ENCODE measurements around the gene CD276.
"Not testable (repeated sequence)": the region's sequence is repeated elsewhere in the genome, so short reads cannot be mapped to it uniquely, and the experiment has no call there.

CD276 gene

GRCh38 chr15:73684581-73685455, 635 bp downstream of the CD276 start:
- no peak for DNase-seq (ENCODE audit: low spot score)

GRCh38 chr15:73685981-73686380, 1.8 kb downstream of the CD276 start:
- no peak for DNase-seq (ENCODE audit: low spot score)

- no peak for DNase-seq (ENCODE audit: low spot score)
Measured at GRCh38 chr15:73686781-73687256, 2.6 kb downstream of the CD276 start.

- no peak for DNase-seq (ENCODE audit: low spot score)
Measured at GRCh38 chr15:73687351-73687750, 3.2 kb downstream of the CD276 start.

GRCh38 chr15:73688455-73688854, 4.3 kb downstream of the CD276 start:
- DNase-seq (ENCODE audit: low spot score), result no peak

GRCh38 chr15:73691396-73691795, 7.2 kb downstream of the CD276 start:
- no peak for DNase-seq (ENCODE audit: low spot score)

- no peak for DNase-seq (ENCODE audit: low spot score)
Measured at GRCh38 chr15:73694419-73694818, 10.2 kb downstream of the CD276 start.

- no peak for DNase-seq (ENCODE audit: low spot score)
Measured at GRCh38 chr15:73695773-73696640, 11.8 kb downstream of the CD276 start.

- no peak for DNase-seq (ENCODE audit: low spot score)
Measured at GRCh38 chr15:73696641-73697001, 12.4 kb downstream of the CD276 start.

GRCh38 chr15:73697033-73697467, 12.9 kb downstream of the CD276 start:
- DNase-seq (ENCODE audit: low spot score), result peak; percentile 77

GRCh38 chr15:73699249-73700040, 15.3 kb downstream of the CD276 start:
- no peak for DNase-seq (ENCODE audit: low spot score)

GRCh38 chr15:73700041-73700842, 16.1 kb downstream of the CD276 start:
- DNase-seq (ENCODE audit: low spot score), result peak; percentile 76

GRCh38 chr15:73702311-73703239, 18.4 kb downstream of the CD276 start:
- DNase-seq (ENCODE audit: low spot score), result not testable (repeated sequence)

GRCh38 chr15:73703601-73704000, 19.4 kb downstream of the CD276 start:
- DNase-seq (ENCODE audit: low spot score), result not testable (repeated sequence)

GRCh38 chr15:73704142-73704868, 20.1 kb downstream of the CD276 start:
- not testable (repeated sequence) for DNase-seq (ENCODE audit: low spot score)

GRCh38 chr15:73704869-73705645, 20.9 kb downstream of the CD276 start:
- DNase-seq (ENCODE audit: low spot score), result peak; percentile 53

GRCh38 chr15:73708691-73709090, 24.5 kb downstream of the CD276 start:
- no peak for DNase-seq (ENCODE audit: low spot score)

- DNase-seq (ENCODE audit: low spot score), result no peak
Measured at GRCh38 chr15:73709241-73709640, 25.1 kb downstream of the CD276 start.
